Gastroesophageal sphincter (tissue), 4 donors: ENCODE data around the gene SVBP. TPM values are rescaled to one million over a fixed set of nuclear protein-coding genes. Genes with fewer than 3 reads are reported as not detected.
"Not testable (repeated sequence)": the region's sequence is repeated elsewhere in the genome, so short reads cannot be mapped to it uniquely, and the experiment has no call there.

Source experiments
- ATAC-seq: fragments of 150-250 bp; one replicate; pipeline ENCODE4 v1.9.1; 2016; ENCODE audit warnings: mild to moderate bottlenecking, moderate library complexity
- H3K27ac ChIP-seq, 4 donors: fragments of 200-600 bp; sonication (generic) in 3 of 4; 1 replicate in 3 of 4; 2 replicates in 1 of 4; pipeline ENCODE4 v1.5.1; 2016 to 2019
- H3K27me3 ChIP-seq: fragments of 200-600 bp; sonication (generic); one replicate; pipeline ENCODE4 v1.5.1; 2019
- H3K36me3 ChIP-seq, 2 donors: fragments of 200-600 bp; sonication (generic); one replicate each; pipeline ENCODE4 v1.5.1; 2019; ENCODE audit warnings: control low read depth in 1 of 2
- H3K4me1 ChIP-seq, 3 donors: fragments of 200-600 bp; sonication (generic); 1 replicate in 2 of 3; 2 replicates in 1 of 3; pipeline ENCODE4 v1.5.1; 2016 to 2019; ENCODE audit warnings: control low read depth in 2 of 3
- H3K4me3 ChIP-seq, 2 donors: fragments of 200-600 bp; sonication (generic); one replicate each; pipeline ENCODE4 v1.5.1; 2019; ENCODE audit warnings: mild to moderate bottlenecking in 1 of 2, moderate library complexity in 1 of 2
- H3K9me3 ChIP-seq, 3 donors: fragments of 200-600 bp; sonication (generic); one replicate each; pipeline ENCODE4 v1.5.1; 2017 to 2019; ENCODE audit warnings: control low read depth in 2 of 3
- EP300 ChIP-seq: sonication (generic); formaldehyde crosslinking; IDR thresholded peaks from one replicate; pipeline ENCODE4 v1.6.1; 2017; ENCODE audit warnings: antibody characterized with exemption, mild to moderate bottlenecking
- POLR2A ChIP-seq, 2 donors: fragments of 450-650 bp; IDR thresholded peaks; one replicate each; pipeline ENCODE4 v1.6.1; 2017; ENCODE audit warnings: antibody characterized with exemption in 2 of 2, mild to moderate bottlenecking in 2 of 2, moderate library complexity in 1 of 2
- POLR2AphosphoS5 ChIP-seq: sonication (generic); formaldehyde crosslinking; IDR thresholded peaks from one replicate; pipeline ENCODE4 v1.6.1; 2017; ENCODE audit warnings: antibody characterized with exemption
- WGBS, 2 donors: methylation state at CpG; one replicate each; pipeline ENCODE4 v1.1.5; 2018; ENCODE audit warnings: low coverage in 1 of 2; 5-methylcytosine and 5-hydroxymethylcytosine counted together
- total RNA-seq, 4 donors: library from RNA; depleted of rRNA; stranded (reverse); fragments of >200 nt; gene quantifications; one replicate each; pipeline ENCODE4 v1.1.0, GENCODE V29; 2016
- TF ChIP-seq, protein P1 (sequence below), 4 experiments: fragments of 200-600 bp in 2 of 4; fragments of 450-650 bp in 2 of 4; sonication (generic) in 1 of 4; IDR thresholded peaks; one replicate each; pipeline ENCODE4 v1.5.1; 2017 to 2019; ENCODE audit warnings: antibody characterized with exemption in 4 of 4, mild to moderate bottlenecking in 2 of 4, moderate library complexity in 2 of 4

The SVBP gene, protein sequence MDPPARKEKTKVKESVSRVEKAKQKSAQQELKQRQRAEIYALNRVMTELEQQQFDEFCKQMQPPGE
- 10 to 100 TPM; 21.3 to 36.5 (median 22.6) TPM for total RNA-seq

DNA sequence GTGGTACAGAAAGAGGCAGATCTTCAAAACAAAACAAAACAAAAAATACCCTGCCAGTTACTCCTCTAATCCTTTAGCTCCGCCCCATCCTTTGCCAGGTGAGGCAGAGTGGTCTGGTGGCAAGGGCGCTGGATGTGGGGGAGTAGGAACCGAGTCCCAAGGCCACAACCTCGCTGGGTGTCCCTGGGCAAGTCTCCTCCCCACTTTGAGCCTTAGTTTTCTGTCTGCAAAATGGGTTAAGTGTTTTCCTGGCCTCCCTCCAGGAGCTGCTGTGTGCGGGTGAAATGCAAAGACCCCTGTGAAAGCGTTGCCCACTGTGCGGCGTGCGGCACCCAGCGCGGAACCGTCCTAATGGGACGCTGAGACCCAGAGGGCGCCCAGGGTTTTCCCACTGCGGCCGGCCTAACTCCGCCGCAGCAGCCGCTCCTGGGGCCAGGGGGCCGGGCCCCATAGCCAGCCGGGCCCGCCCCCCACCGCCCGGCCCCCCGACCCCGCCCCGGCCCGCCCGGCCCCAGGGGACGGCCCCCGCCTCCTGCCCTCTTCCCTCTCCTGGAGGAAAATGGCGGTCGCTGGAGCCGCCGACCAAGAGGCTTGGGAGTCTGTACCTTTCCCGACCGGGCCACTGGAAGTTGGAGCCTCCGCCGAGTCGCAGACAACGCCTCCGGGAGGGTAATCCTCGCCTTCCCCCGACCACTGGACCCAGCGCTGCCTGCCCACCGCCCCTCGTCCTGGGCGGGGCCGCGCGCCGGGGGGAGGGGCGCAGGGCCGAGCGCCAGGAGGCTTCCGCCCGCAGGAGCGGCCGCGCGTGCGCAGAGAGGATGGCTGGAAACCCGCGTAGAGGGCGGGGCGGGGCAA lies at the start of gene SVBP, which contains the start of gene ERMAP:
TSS of gene SVBP (minus strand) at position 813 of the 855 bp plus-strand sequence. CDS start 853 bp downstream, outside the sequence.
TSS of gene ERMAP (plus strand) at position 538 of the 855 bp plus-strand sequence. CDS start 13,327 bp downstream, outside the sequence.
- peak; percentile 97 for ATAC-seq
- 0 to 7% methylated on average over 2 to 4 of the region's 66 CpGs for WGBS, 2 donors
- no peaks in the 10 kb centered on the region for H3K27me3 ChIP-seq
- H3K9me3 ChIP-seq: no peaks in the 10 kb centered on the region
- peaks cover 0 to 26% (median 9%) of the 10 kb centered on the region in 3 donors for H3K4me1 ChIP-seq
- peak in 1 of 2 donors; percentile 47 for TF ChIP-seq POLR2A (IDR thresholded peaks at IDR 0.05)
- TF ChIP-seq EP300: no peak
- TF ChIP-seq POLR2AphosphoS5: peak; percentile 29
- TF ChIP-seq, protein P1, sequence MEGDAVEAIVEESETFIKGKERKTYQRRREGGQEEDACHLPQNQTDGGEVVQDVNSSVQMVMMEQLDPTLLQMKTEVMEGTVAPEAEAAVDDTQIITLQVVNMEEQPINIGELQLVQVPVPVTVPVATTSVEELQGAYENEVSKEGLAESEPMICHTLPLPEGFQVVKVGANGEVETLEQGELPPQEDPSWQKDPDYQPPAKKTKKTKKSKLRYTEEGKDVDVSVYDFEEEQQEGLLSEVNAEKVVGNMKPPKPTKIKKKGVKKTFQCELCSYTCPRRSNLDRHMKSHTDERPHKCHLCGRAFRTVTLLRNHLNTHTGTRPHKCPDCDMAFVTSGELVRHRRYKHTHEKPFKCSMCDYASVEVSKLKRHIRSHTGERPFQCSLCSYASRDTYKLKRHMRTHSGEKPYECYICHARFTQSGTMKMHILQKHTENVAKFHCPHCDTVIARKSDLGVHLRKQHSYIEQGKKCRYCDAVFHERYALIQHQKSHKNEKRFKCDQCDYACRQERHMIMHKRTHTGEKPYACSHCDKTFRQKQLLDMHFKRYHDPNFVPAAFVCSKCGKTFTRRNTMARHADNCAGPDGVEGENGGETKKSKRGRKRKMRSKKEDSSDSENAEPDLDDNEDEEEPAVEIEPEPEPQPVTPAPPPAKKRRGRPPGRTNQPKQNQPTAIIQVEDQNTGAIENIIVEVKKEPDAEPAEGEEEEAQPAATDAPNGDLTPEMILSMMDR (IDR thresholded peaks at IDR 0.05): no peak
- H3K4me3 ChIP-seq: peak within 1 kb of the TSS; percentile 80 to 82
- H3K36me3 ChIP-seq: no peaks in the 10 kb centered on the region
- H3K27ac ChIP-seq: peak within 1 kb of the TSS; percentile 95 to 98 (median 96)

DNA sequence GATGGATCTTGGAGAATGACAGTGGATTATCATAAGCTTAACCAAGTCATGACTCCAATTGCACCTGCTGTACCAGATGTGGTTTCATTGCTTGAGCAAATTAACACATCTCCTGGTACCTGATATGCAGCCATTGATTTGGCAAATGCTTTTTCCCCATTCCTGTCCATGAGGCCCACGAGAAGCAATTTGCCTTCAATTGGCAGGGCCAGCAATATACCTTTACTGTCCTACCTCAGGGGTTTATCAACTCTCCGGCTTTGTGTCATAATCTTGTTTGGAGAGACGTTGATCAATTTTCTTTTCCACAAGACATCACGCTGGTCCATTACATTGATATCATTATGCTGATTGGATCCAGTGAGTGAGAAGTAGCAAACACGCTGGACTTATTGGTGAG lies 49.4 kb upstream of the SVBP start:
- TF ChIP-seq POLR2A (IDR thresholded peaks at IDR 0.05) (no peak), EP300 (no peak), POLR2AphosphoS5 (no peak)
- TF ChIP-seq, protein P1 (IDR thresholded peaks at IDR 0.05): no peak
- Histone ChIP-seq H3K4me1 (no peaks in the 10 kb centered on the region), H3K4me3 (no peak overlapping the region), H3K9me3 (no peaks in the 10 kb centered on the region), H3K27me3 (peaks cover 14% of the 10 kb centered on the region), H3K36me3 (no peaks in the 10 kb centered on the region), H3K27ac (no peak overlapping the region)
- 76 to 85% methylated on average over 4 to 5 of the region's 5 CpGs for WGBS, 2 donors
- no peak for ATAC-seq

DNA sequence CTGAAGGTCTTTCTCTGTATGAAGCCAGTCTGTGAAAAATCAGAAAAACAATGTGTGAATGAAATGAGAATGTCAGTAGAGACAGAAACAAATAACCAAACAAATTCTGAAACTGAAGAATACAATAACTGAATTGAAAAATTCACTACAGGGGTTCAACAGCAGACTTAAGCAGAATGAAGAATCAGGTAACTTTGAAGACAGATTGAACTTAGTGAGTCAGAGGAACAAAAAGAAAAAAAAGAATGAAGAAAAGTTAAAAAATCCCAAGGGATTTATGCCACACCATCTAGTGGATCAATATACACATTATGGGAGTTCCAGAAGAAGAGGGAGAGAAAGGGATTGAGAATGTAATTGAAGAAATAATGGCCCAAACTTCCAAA lies 43.8 kb upstream of the SVBP start:
- Histone ChIP-seq H3K27ac (no peak overlapping the region), H3K4me1 (no peaks in the 10 kb centered on the region), H3K27me3 (peaks cover 22% of the 10 kb centered on the region), H3K36me3 (no peaks in the 10 kb centered on the region), H3K9me3 (no peaks in the 10 kb centered on the region), H3K4me3 (no peak overlapping the region)
- TF ChIP-seq POLR2AphosphoS5: no peak
- no peak for TF ChIP-seq EP300
- TF ChIP-seq, protein P1 (IDR thresholded peaks at IDR 0.05): no peak
- TF ChIP-seq POLR2A (IDR thresholded peaks at IDR 0.05): no peak
- ATAC-seq: no peak

DNA sequence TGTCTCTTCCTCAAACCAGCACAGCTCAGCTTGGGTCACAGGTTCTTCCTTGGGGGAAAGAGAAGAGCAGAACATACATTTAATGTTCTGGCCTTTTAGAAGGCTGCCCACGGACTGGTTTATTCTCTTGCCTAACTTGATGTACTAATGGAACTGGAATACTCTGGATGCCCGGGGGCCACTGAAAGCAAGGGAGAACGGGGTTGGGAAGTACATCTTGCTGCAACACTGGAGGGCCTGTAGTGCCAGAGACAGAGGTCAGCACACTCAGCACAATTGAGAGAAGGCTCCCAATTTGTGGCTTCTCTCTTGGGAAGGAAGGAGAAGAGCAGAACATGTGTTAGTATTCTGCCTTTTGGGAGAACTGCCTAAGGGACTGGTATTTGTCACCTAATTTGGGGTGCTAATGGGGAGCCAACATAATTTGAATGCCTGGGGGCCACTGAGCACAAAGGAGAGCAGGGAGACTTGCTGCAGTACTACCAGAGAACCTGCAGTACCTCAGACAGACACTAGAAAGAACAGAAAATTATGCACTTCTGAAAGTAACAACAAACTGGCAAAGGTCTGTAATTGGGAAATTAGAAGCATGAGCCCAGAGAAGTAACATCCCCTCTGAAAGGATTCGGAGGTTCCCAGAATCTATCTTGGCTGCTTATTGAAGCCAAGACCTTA lies 43.3 kb upstream of the SVBP start:
- no peak for TF ChIP-seq POLR2AphosphoS5
- no peak for TF ChIP-seq EP300
- TF ChIP-seq POLR2A (IDR thresholded peaks at IDR 0.05): no peak
- TF ChIP-seq, protein P1 (IDR thresholded peaks at IDR 0.05): no peak
- Histone ChIP-seq H3K27ac (no peak overlapping the region), H3K9me3 (no peaks in the 10 kb centered on the region), H3K36me3 (no peaks in the 10 kb centered on the region), H3K27me3 (peaks cover 22% of the 10 kb centered on the region), H3K4me1 (no peaks in the 10 kb centered on the region), H3K4me3 (no peak overlapping the region)
- 64 to 100% methylated on average over 1 to 4 of the region's 4 CpGs for WGBS, 2 donors
- no peak for ATAC-seq

DNA sequence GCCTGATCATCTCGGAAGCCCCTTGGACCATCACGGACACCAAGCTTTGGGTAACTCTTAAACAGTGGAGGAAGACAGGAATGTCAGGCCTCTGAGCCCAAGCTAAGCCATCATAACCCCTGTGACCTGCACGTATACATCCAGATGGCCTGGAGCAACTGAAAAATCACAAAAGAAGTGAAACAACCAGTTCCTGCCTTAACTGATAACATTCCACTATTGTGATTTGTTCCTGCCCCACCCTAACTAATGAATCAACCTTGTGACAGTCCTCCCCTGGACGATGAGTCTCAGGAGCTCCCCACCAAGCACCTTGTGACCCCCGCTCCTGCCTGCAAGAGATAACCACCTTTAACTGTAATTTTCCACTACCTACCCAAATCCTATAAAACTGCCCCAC lies 42.2 kb upstream of the SVBP start:
- ATAC-seq, H3K27ac ChIP-seq: not testable (repeated sequence)
- WGBS, 2 donors: 50 to 80% methylated on average over 1 to 3 of the region's 5 CpGs

DNA sequence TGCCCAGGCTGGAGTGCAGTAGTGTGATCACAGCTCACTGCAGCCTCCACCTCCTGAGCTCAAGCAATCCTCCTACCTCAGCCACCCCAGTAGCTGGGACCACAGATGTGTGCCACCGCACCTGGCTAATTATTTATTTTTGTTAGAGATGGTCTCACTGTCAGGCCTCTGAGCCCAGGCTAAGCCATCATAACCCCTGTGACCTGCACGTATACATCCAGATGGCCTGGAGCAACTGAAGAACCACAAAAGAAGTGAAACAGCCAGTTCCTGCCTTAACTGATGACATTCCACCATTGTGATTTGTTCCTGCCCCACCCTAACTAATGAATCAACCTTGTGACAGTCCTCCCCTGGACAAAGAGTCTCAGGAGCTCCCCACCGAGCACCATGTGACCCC lies 39.4 kb upstream of the SVBP start:
- not testable (repeated sequence) for H3K4me3 ChIP-seq, ATAC-seq, H3K27me3 ChIP-seq, H3K27ac ChIP-seq, H3K9me3 ChIP-seq, H3K4me1 ChIP-seq
- H3K36me3 ChIP-seq: peaks cover 0 to 12% of the 10 kb centered on the region in 2 donors
- 50 to 80% methylated on average over 1 to 3 of the region's 3 CpGs for WGBS, 2 donors

More for the DNA sequence above, 42.2 kb upstream of the SVBP start:
- not testable (repeated sequence) for H3K4me1 ChIP-seq, H3K36me3 ChIP-seq, H3K4me3 ChIP-seq, H3K9me3 ChIP-seq
- H3K27me3 ChIP-seq: peaks cover 22% of the 10 kb centered on the region
